Aorta (tissue), 5 donors: Measurements from ENCODE around the gene STRN3. TPM values are rescaled to one million over a fixed set of nuclear protein-coding genes. Genes with fewer than 3 reads are reported as not detected.

ENCODE experiments used
- ATAC-seq: fragments of 200-7000 bp; cut with Tn5 transposase; one replicate; pipeline ENCODE4 v1.9.1; 2022; ENCODE audit warnings: moderate library complexity; ENCODE audit not compliant: low FRiP score
- DNase-seq, 2 donors: peaks; one replicate each; pipeline ENCODE4 v3.0.0-alpha.2; 2020
- H3K27ac ChIP-seq, 2 donors: one replicate each; pipeline ENCODE4 v1.5.1; 2013; ENCODE audit warnings: low read length in 2 of 2, mild to moderate bottlenecking in 2 of 2, moderate library complexity in 2 of 2, control low read depth in 1 of 2, inconsistent platforms in 1 of 2, low read depth in 1 of 2
- H3K27me3 ChIP-seq, 2 donors: one replicate each; pipeline ENCODE4 v1.6.1; 2013; ENCODE audit warnings: control low read depth in 1 of 2, low read length in 1 of 2, mild to moderate bottlenecking in 1 of 2, moderate library complexity in 1 of 2; ENCODE audit not compliant: insufficient read depth in 2 of 2, control insufficient read depth in 1 of 2
- H3K36me3 ChIP-seq, 2 donors: one replicate each; pipeline ENCODE4 v1.6.1; 2013; ENCODE audit warnings: control low read depth in 1 of 2, low read length in 1 of 2, mild to moderate bottlenecking in 1 of 2; ENCODE audit not compliant: insufficient read depth in 2 of 2, control insufficient read depth in 1 of 2
- H3K4me1 ChIP-seq, 2 donors: one replicate each; pipeline ENCODE4 v1.6.1; 2013; ENCODE audit warnings: low read length in 2 of 2, control low read depth in 1 of 2, mild to moderate bottlenecking in 1 of 2, moderate library complexity in 1 of 2; ENCODE audit not compliant: insufficient read depth in 2 of 2, control insufficient read depth in 1 of 2
- H3K4me3 ChIP-seq, 2 donors: one replicate each; pipeline ENCODE4 v1.5.1; 2013; ENCODE audit warnings: low read length in 2 of 2, control low read depth in 1 of 2, mild to moderate bottlenecking in 1 of 2
- H3K9me3 ChIP-seq: one replicate; pipeline ENCODE4 v1.6.1; 2013; ENCODE audit warnings: mild to moderate bottlenecking, low read length; ENCODE audit not compliant: control insufficient read depth
- WGBS, 2 donors: extraction: QIAGEN DNeasy Blood & Tissue Kit; methylation state at CpG; one replicate each; pipeline ENCODE4 v1.1.7; 2013; 5-methylcytosine and 5-hydroxymethylcytosine counted together
- intact Hi-C, 2 donors: fragments of 100-400 bp; cut with DNase I; formaldehyde crosslinking; loops; one replicate each; pipeline versions ENCODE4 v1.14.2 to v1.15.0; 2022
- polyA plus RNA-seq, 2 donors: library from polyadenylated mRNA; stranded (reverse); fragments of 200-250 nt; gene quantifications; one replicate each; pipeline ENCODE4 v1.2.3, GENCODE V29; 2013
- total RNA-seq, 2 donors: library from RNA; stranded (reverse); fragmentation: NEBNext Ultra II Directional; extraction: Animal tissue kit (Norgen Biotek cat#: 25700); gene quantifications; one replicate each; pipeline ENCODE4 v1.2.1, GENCODE V29; 2021
- donor health status: healthy with polysubstance abuse.
- donor health status: Bipolar disorder and iron deficiency.
- donor health status: DM: no; HTN: no; CAD: no.
- donor health status: DM: no; HTN: no; CAD: no.
- donor health status: DM: yes; HTN: yes; CAD: no.

Gene STRN3
- total and polyA plus RNA-seq, 4 donors, result 11.4 to 64.5 (median 32.6) TPM

- peaks cover 3% of the 10 kb centered on the region for H3K9me3 ChIP-seq
- H3K27ac ChIP-seq, result no peak overlapping the region
- intact Hi-C loops, result no loop called here
- H3K4me3 ChIP-seq, result no peak overlapping the region
- H3K27me3 ChIP-seq, result no peaks in the 10 kb centered on the region
- H3K4me1 ChIP-seq, result peaks cover 0 to 3% of the 10 kb centered on the region in 2 donors
- 78 to 84% methylated on average over 6 of the region's 6 CpGs for WGBS, 2 donors
- H3K36me3 ChIP-seq, result peaks cover 0 to 4% of the 10 kb centered on the region in 2 donors
- no peak for ATAC-seq
- no peak for DNase-seq
Measured at GRCh38 chr14:31001339-31001658, 24.9 kb downstream of the STRN3 start.

- intact Hi-C loops, result no loop called here
Measured at GRCh38 chr14:31000629-31001338, 25.4 kb downstream of the STRN3 start.

DNA sequence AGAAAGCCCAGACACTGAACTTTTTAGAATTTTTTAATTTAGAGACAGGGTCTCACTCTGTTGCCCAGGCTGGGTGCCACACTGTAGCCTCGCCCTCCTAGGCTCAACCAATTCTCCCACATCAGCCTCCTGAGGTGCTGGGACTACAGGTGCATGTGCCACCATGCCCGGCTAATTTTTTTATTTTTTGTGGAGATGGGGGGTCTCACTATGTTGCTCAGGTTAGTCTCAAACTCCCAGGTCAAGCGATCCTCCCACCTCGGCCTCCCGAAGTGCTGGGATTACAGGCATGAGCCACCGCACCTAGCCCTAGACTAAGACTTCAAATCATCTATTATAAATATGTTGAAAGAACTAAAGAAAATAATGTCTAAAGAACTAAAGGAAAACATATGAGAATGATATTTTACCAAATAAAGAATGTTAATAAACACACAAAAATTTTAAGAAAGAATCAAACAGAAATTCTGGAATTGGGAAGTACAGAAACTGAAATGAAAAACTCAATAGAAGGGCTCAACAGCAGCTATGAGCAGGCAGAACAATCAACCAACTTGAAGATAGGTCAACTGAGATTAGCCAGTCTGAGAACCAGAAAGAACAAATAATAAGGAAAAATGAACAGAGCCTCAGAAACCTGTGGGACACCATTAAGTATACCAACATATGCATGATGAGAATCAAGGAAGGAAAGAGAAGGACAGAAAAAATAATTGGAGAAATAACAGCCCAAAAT lies 27.0 kb downstream of the STRN3 start:
- ATAC-seq (no peak), DNase-seq (no peak)
- Histone ChIP-seq H3K27me3 (no peaks in the 10 kb centered on the region), H3K9me3 (peaks cover 3% of the 10 kb centered on the region), H3K4me3 (no peak overlapping the region), H3K27ac (no peak overlapping the region), H3K36me3 (peaks cover 0 to 4% of the 10 kb centered on the region in 2 donors), H3K4me1 (peaks cover 0 to 9% of the 10 kb centered on the region in 2 donors)
- 92 to 97% methylated on average over 6 of the region's 6 CpGs for WGBS, 2 donors
- intact Hi-C loops, result no loop called here

More at GRCh38 chr14:31000629-31001338, 25.4 kb downstream of the STRN3 start:
- no peak overlapping the region for H3K4me3 ChIP-seq
- no peak for DNase-seq
- H3K27ac ChIP-seq, result peak overlapping the region in 1 of 2 donors; percentile 12
- peaks cover 0 to 8% of the 10 kb centered on the region in 2 donors for H3K4me1 ChIP-seq
- 28 to 31% methylated on average over 3 of the region's 3 CpGs for WGBS, 2 donors
- no peak for ATAC-seq
- peaks cover 3% of the 10 kb centered on the region for H3K9me3 ChIP-seq
- H3K27me3 ChIP-seq, result no peaks in the 10 kb centered on the region
- peaks cover 0 to 4% of the 10 kb centered on the region in 2 donors for H3K36me3 ChIP-seq

GRCh38 chr14:30998100-30998706 lies 28.0 kb downstream of the STRN3 start:
- Histone ChIP-seq H3K36me3 (peaks cover 0 to 4% of the 10 kb centered on the region in 2 donors), H3K27me3 (no peaks in the 10 kb centered on the region), H3K4me1 (peaks cover 0 to 9% of the 10 kb centered on the region in 2 donors), H3K4me3 (no peak overlapping the region), H3K9me3 (peaks cover 3% of the 10 kb centered on the region), H3K27ac (no peak overlapping the region)
- ATAC-seq (no peak), DNase-seq (no peak)
- intact Hi-C loops, result no loop called here
- WGBS, 2 donors, result 100% methylated on average over 1 of the region's 1 CpG

DNA sequence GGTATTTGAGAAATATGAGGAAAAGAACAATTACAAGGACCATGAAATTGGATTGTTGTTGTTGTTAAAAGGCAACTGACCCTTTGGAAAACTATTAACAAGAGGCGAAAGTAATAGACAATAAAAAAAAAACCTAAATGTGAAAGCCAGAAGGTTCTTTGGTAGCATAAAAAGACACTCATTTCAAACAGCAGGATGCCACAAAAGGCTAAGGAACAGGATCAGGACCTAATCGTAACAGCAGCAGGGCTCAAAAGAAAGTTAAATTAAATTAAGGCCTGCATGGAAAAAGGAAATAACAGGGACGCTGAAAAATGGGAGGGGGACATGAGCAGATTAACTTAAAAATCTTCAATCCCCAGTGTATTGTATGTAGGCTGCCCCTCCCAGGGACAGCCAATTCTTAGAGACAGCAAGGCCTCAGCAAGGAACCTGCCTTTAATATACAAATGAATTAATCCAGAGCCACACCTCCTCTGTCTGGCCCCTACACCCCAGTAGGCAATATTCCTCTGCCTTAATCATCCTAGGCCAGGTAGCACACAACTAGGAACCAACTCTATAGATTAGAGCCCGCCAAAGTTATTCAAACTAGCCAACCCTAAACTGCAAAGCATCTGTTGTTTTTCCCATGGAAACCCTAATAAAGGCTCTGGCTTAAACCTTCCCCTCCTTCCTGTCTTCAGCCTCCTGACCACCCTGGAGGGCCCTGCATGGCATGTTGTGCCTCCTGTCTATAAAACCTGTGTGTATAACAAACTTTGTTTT lies 29.1 kb downstream of the STRN3 start:
- H3K4me3 ChIP-seq, result no peak overlapping the region
- intact Hi-C loops, result no loop called here
- WGBS, 2 donors, result 83 to 86% methylated on average over 4 of the region's 4 CpGs
- no peak for ATAC-seq
- H3K27me3 ChIP-seq, result no peaks in the 10 kb centered on the region
- H3K27ac ChIP-seq, result no peak overlapping the region
- H3K4me1 ChIP-seq, result peaks cover 0 to 9% of the 10 kb centered on the region in 2 donors
- H3K36me3 ChIP-seq, result peaks cover 0 to 4% of the 10 kb centered on the region in 2 donors
- no peak for DNase-seq
- peaks cover 3% of the 10 kb centered on the region for H3K9me3 ChIP-seq

- Histone ChIP-seq H3K9me3 (peaks cover 3% of the 10 kb centered on the region), H3K4me1 (peaks cover 0 to 7% of the 10 kb centered on the region in 2 donors), H3K36me3 (peaks cover 0 to 4% of the 10 kb centered on the region in 2 donors), H3K4me3 (no peak overlapping the region), H3K27ac (no peak overlapping the region), H3K27me3 (no peaks in the 10 kb centered on the region)
- no peak for DNase-seq
- intact Hi-C loops, result no loop called here
- 54 to 59% methylated on average over 3 of the region's 3 CpGs for WGBS, 2 donors
- no peak for ATAC-seq
Measured at GRCh38 chr14:30995689-30996088, 30.5 kb downstream of the STRN3 start.

- Histone ChIP-seq H3K27me3 (no peaks in the 10 kb centered on the region), H3K27ac (no peak overlapping the region), H3K4me1 (peaks cover 0 to 6% of the 10 kb centered on the region in 2 donors), H3K36me3 (peaks cover 0 to 4% of the 10 kb centered on the region in 2 donors), H3K4me3 (no peak overlapping the region), H3K9me3 (peaks cover 3% of the 10 kb centered on the region)
- intact Hi-C loops, result no loop called here
- ATAC-seq, result no peak
- no peak for DNase-seq
- WGBS, 2 donors, result 1 to 2% methylated on average over 4 of the region's 4 CpGs
Measured at GRCh38 chr14:30994681-30995620, 31.2 kb downstream of the STRN3 start.

GRCh38 chr14:30993071-30993470 lies 33.1 kb downstream of the STRN3 start:
- no peak for ATAC-seq
- peaks cover 0 to 4% of the 10 kb centered on the region in 2 donors for H3K36me3 ChIP-seq
- H3K27ac ChIP-seq, result no peak overlapping the region
- no peak overlapping the region for H3K4me3 ChIP-seq
- H3K9me3 ChIP-seq, result peaks cover 1% of the 10 kb centered on the region
- H3K4me1 ChIP-seq, result peaks cover 0 to 6% of the 10 kb centered on the region in 2 donors
- intact Hi-C loops, result no loop called here
- no peak for DNase-seq
- H3K27me3 ChIP-seq, result no peaks in the 10 kb centered on the region
